ENCODE results near the gene IREB2.
A peak's percentile ranks its signal among the peaks of the same experiment; 100 is the strongest.
"Not testable (repeated sequence)": the region's sequence is repeated elsewhere in the genome, so short reads cannot be mapped to it uniquely, and the experiment has no call there.

Gene IREB2

GRCh38 chr15:78432664-78433063, 5.4 kb upstream of the IREB2 start:
- H3K9me3 ChIP-seq (ENCODE audit: control insufficient read depth, low read length) = no peaks in the 10 kb centered on the region
- DNase-seq = no peak
- no peaks in the 10 kb centered on the region for H3K36me3 ChIP-seq (ENCODE audit: control insufficient read depth, insufficient read depth, low read length)
- no peak overlapping the region for H3K27ac ChIP-seq (ENCODE audit: insufficient read depth, low read length, poor library complexity, severe bottlenecking)
- H3K27me3 ChIP-seq (replicated peaks; ENCODE audit: control insufficient read depth, insufficient read depth, low read length, poor library complexity, severe bottlenecking) = no peaks in the 10 kb centered on the region
- peaks cover 4% of the 10 kb centered on the region for H3K4me1 ChIP-seq (ENCODE audit: control insufficient read depth, insufficient read depth, low read length, poor library complexity, severe bottlenecking)
- no peak overlapping the region for H3K4me3 ChIP-seq (ENCODE audit: insufficient read depth, low read depth, low read length, poor library complexity, severe bottlenecking)

GRCh38 chr15:78434134-78434533, 3.9 kb upstream of the IREB2 start:
- DNase-seq = no peak
- Histone ChIP-seq H3K36me3 (ENCODE audit: control insufficient read depth, insufficient read depth, low read length) (no peaks in the 10 kb centered on the region), H3K27ac (ENCODE audit: insufficient read depth, low read length, poor library complexity, severe bottlenecking) (no peak overlapping the region), H3K27me3 (replicated peaks; ENCODE audit: control insufficient read depth, insufficient read depth, low read length, poor library complexity, severe bottlenecking) (no peaks in the 10 kb centered on the region), H3K4me1 (ENCODE audit: control insufficient read depth, insufficient read depth, low read length, poor library complexity, severe bottlenecking) (peaks cover 4% of the 10 kb centered on the region), H3K4me3 (ENCODE audit: insufficient read depth, low read depth, low read length, poor library complexity, severe bottlenecking) (no peak overlapping the region), H3K9me3 (ENCODE audit: control insufficient read depth, low read length) (no peaks in the 10 kb centered on the region)

GRCh38 chr15:78434711-78435110, 3.3 kb upstream of the IREB2 start:
- not testable (repeated sequence) for H3K4me3 ChIP-seq (ENCODE audit: insufficient read depth, low read depth, low read length, poor library complexity, severe bottlenecking); H3K4me1 ChIP-seq (ENCODE audit: control insufficient read depth, insufficient read depth, low read length, poor library complexity, severe bottlenecking); H3K9me3 ChIP-seq (ENCODE audit: control insufficient read depth, low read length); H3K27ac ChIP-seq (ENCODE audit: insufficient read depth, low read length, poor library complexity, severe bottlenecking); H3K36me3 ChIP-seq (ENCODE audit: control insufficient read depth, insufficient read depth, low read length); DNase-seq; H3K27me3 ChIP-seq (replicated peaks; ENCODE audit: control insufficient read depth, insufficient read depth, low read length, poor library complexity, severe bottlenecking)

GRCh38 chr15:78437107-78437761, 782 bp upstream of the IREB2 start:
- no peaks in the 10 kb centered on the region for H3K9me3 ChIP-seq (ENCODE audit: control insufficient read depth, low read length)
- H3K36me3 ChIP-seq (ENCODE audit: control insufficient read depth, insufficient read depth, low read length) = peaks cover 12% of the 10 kb centered on the region
- no peaks in the 10 kb centered on the region for H3K27me3 ChIP-seq (replicated peaks; ENCODE audit: control insufficient read depth, insufficient read depth, low read length, poor library complexity, severe bottlenecking)
- peak overlapping the region; percentile 89 for H3K4me3 ChIP-seq (ENCODE audit: insufficient read depth, low read depth, low read length, poor library complexity, severe bottlenecking)
- DNase-seq = no peak
- H3K27ac ChIP-seq (ENCODE audit: insufficient read depth, low read length, poor library complexity, severe bottlenecking) = peak overlapping the region; percentile 87
- peaks cover 4% of the 10 kb centered on the region for H3K4me1 ChIP-seq (ENCODE audit: control insufficient read depth, insufficient read depth, low read length, poor library complexity, severe bottlenecking)

GRCh38 chr15:78438619-78439285, 736 bp downstream of the IREB2 start:
- Histone ChIP-seq H3K36me3 (ENCODE audit: control insufficient read depth, insufficient read depth, low read length) (peaks cover 12% of the 10 kb centered on the region), H3K4me1 (ENCODE audit: control insufficient read depth, insufficient read depth, low read length, poor library complexity, severe bottlenecking) (peaks cover 4% of the 10 kb centered on the region), H3K4me3 (ENCODE audit: insufficient read depth, low read depth, low read length, poor library complexity, severe bottlenecking) (peak overlapping the region; percentile 89), H3K27ac (ENCODE audit: insufficient read depth, low read length, poor library complexity, severe bottlenecking) (peak overlapping the region; percentile 87), H3K9me3 (ENCODE audit: control insufficient read depth, low read length) (no peaks in the 10 kb centered on the region), H3K27me3 (replicated peaks; ENCODE audit: control insufficient read depth, insufficient read depth, low read length, poor library complexity, severe bottlenecking) (no peaks in the 10 kb centered on the region)
- no peak for DNase-seq

GRCh38 chr15:78440375-78441373, 2.7 kb downstream of the IREB2 start:
- H3K27me3 ChIP-seq (replicated peaks; ENCODE audit: control insufficient read depth, insufficient read depth, low read length, poor library complexity, severe bottlenecking) = no peaks in the 10 kb centered on the region
- no peak for DNase-seq
- H3K4me1 ChIP-seq (ENCODE audit: control insufficient read depth, insufficient read depth, low read length, poor library complexity, severe bottlenecking) = peaks cover 4% of the 10 kb centered on the region
- no peaks in the 10 kb centered on the region for H3K9me3 ChIP-seq (ENCODE audit: control insufficient read depth, low read length)
- H3K4me3 ChIP-seq (ENCODE audit: insufficient read depth, low read depth, low read length, poor library complexity, severe bottlenecking) = no peak overlapping the region
- peaks cover 12% of the 10 kb centered on the region for H3K36me3 ChIP-seq (ENCODE audit: control insufficient read depth, insufficient read depth, low read length)
- H3K27ac ChIP-seq (ENCODE audit: insufficient read depth, low read length, poor library complexity, severe bottlenecking) = no peak overlapping the region

GRCh38 chr15:78444255-78444654, 6.2 kb downstream of the IREB2 start:
- no peak overlapping the region for H3K4me3 ChIP-seq (ENCODE audit: insufficient read depth, low read depth, low read length, poor library complexity, severe bottlenecking)
- H3K27me3 ChIP-seq (replicated peaks; ENCODE audit: control insufficient read depth, insufficient read depth, low read length, poor library complexity, severe bottlenecking) = no peaks in the 10 kb centered on the region
- H3K36me3 ChIP-seq (ENCODE audit: control insufficient read depth, insufficient read depth, low read length) = peaks cover 22% of the 10 kb centered on the region
- no peak overlapping the region for H3K27ac ChIP-seq (ENCODE audit: insufficient read depth, low read length, poor library complexity, severe bottlenecking)
- no peaks in the 10 kb centered on the region for H3K9me3 ChIP-seq (ENCODE audit: control insufficient read depth, low read length)
- no peaks in the 10 kb centered on the region for H3K4me1 ChIP-seq (ENCODE audit: control insufficient read depth, insufficient read depth, low read length, poor library complexity, severe bottlenecking)
- DNase-seq = no peak

GRCh38 chr15:78445875-78446274, 7.9 kb downstream of the IREB2 start:
- Histone ChIP-seq H3K27ac (ENCODE audit: insufficient read depth, low read length, poor library complexity, severe bottlenecking) (no peak overlapping the region), H3K4me3 (ENCODE audit: insufficient read depth, low read depth, low read length, poor library complexity, severe bottlenecking) (no peak overlapping the region), H3K27me3 (replicated peaks; ENCODE audit: control insufficient read depth, insufficient read depth, low read length, poor library complexity, severe bottlenecking) (no peaks in the 10 kb centered on the region), H3K9me3 (ENCODE audit: control insufficient read depth, low read length) (no peaks in the 10 kb centered on the region), H3K4me1 (ENCODE audit: control insufficient read depth, insufficient read depth, low read length, poor library complexity, severe bottlenecking) (no peaks in the 10 kb centered on the region), H3K36me3 (ENCODE audit: control insufficient read depth, insufficient read depth, low read length) (peaks cover 17% of the 10 kb centered on the region)
- DNase-seq = no peak

GRCh38 chr15:78446551-78446950, 8.5 kb downstream of the IREB2 start:
- no peak overlapping the region for H3K4me3 ChIP-seq (ENCODE audit: insufficient read depth, low read depth, low read length, poor library complexity, severe bottlenecking)
- peaks cover 12% of the 10 kb centered on the region for H3K36me3 ChIP-seq (ENCODE audit: control insufficient read depth, insufficient read depth, low read length)
- H3K27me3 ChIP-seq (replicated peaks; ENCODE audit: control insufficient read depth, insufficient read depth, low read length, poor library complexity, severe bottlenecking) = no peaks in the 10 kb centered on the region
- H3K27ac ChIP-seq (ENCODE audit: insufficient read depth, low read length, poor library complexity, severe bottlenecking) = no peak overlapping the region
- H3K9me3 ChIP-seq (ENCODE audit: control insufficient read depth, low read length) = no peaks in the 10 kb centered on the region
- no peaks in the 10 kb centered on the region for H3K4me1 ChIP-seq (ENCODE audit: control insufficient read depth, insufficient read depth, low read length, poor library complexity, severe bottlenecking)
- no peak for DNase-seq
